GM18868 (cell line): Measurements from ENCODE around the gene PDXK.

ENCODE experiments used
- ATAC-seq: cut with Tn5 transposase; IDR thresholded peaks from one replicate; pipeline ENCODE4 v1.9.1; 2021; ENCODE audit warnings: mild to moderate bottlenecking, moderate library complexity; ENCODE audit not compliant: unreplicated experiment

PDXK gene

DNA sequence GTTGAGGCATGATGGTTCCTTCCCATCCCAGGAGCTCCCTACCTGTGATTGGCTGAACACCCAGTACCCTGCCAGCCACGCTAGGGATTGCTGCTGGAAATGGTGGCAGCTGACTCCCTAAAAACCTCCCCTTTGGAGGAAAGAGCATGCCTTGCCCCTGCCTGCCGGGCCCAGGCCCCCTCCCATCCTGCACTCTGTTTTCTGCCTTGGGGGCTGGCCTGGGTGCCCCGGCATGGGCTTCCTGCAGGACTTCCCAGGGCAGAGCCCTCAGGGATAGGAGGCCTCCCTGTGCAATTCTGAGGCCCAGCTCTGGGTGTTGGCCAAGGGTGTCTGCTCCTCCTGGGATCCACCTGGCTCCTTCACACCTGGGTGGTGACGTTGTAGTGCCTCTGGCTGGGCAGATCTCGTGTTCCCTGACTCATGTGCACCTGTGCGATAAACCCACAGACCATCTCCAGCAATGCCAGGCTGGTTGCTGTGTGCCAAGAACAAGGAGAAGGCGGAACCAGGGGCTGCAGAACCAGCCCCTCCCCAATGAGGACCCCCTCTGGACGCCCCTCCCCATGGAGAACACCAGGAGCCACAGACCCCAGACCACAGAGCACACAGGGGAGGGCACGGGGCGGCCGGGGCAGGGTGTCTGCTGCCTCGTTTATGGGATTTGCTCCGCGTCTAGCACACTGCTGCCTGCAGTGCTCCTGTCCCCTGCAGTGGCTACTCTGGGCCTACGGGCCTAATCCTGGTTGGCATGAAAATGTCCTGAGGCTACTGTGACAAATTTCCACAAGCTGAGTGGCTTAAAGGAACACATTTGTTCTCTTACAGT lies 43.6 kb downstream of the PDXK start:
- ATAC-seq, result no peak

DNA sequence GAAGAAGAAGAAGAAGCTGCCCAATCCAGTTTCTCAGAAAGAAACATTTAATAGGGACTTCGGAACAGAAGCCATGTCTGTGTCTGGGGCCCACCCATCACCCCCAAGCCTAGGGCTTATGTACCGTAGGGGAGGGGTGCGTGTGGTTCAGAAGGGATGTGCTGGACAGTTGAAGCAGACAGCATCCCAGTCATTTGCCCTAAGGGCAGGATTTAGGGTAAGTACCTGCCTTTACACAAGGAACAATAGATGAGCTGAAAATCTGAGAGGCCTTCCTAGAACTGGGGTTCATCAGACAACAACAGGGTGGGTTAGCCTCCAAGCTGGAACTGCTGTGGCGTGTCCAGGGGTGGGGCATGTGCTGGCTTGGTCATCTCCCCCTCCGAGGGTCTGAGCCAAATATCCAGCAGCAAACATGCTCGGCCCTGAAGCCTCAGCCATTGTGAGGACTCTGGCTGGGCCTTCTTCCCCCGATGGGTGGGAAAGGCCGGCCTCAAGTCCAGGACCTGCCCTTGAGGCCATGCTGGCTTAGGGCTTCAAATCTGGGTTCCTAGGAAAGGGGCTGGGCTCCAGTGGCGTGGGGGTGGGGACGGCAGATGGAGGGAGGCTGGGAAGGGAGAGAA lies 45.1 kb downstream of the PDXK start:
- ATAC-seq, result no peak

- no peak for ATAC-seq
Measured at GRCh38 chr21:43764576-43765495, 45.9 kb downstream of the PDXK start.

- ATAC-seq, result no peak
Measured at GRCh38 chr21:43766734-43767497, 48.0 kb downstream of the PDXK start.

- ATAC-seq, result no peak
Measured at GRCh38 chr21:43767498-43767983, 48.6 kb downstream of the PDXK start.

GRCh38 chr21:43767984-43768867 lies 49.3 kb downstream of the PDXK start:
- ATAC-seq, result no peak

GRCh38 chr21:43768868-43769167 lies 49.9 kb downstream of the PDXK start:
- no peak for ATAC-seq

- no peak for ATAC-seq
Measured at GRCh38 chr21:43769325-43769958, 50.5 kb downstream of the PDXK start.

DNA sequence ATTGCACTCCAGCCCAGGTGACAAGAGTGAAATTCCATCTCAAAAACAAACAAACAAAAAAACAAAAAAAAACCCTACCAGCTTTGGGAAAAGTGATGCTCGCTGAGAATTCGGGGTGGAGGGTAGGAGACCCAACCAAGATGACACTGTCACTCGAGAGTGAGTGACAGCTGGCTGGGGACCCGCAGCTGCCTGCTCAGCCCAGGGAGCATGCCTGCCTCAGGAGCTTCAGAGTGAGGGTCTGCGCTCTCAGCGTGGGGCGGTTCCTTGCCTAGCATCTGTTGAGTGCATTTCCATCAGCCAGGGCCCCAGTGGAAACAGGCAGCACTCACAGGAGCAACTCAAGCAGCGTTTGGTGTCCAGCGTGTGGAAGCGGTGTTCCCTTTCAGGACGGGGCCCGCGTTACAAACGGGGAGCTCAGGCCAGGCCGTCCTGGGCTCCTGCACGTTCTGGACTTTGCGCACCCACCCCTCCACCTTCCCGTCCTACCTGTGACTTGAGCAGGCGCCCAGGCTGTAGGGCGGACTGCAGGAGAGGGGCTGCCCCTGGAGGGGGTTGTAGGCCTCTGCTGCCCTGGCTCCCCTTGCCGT lies 51.2 kb downstream of the PDXK start:
- no peak for ATAC-seq

DNA sequence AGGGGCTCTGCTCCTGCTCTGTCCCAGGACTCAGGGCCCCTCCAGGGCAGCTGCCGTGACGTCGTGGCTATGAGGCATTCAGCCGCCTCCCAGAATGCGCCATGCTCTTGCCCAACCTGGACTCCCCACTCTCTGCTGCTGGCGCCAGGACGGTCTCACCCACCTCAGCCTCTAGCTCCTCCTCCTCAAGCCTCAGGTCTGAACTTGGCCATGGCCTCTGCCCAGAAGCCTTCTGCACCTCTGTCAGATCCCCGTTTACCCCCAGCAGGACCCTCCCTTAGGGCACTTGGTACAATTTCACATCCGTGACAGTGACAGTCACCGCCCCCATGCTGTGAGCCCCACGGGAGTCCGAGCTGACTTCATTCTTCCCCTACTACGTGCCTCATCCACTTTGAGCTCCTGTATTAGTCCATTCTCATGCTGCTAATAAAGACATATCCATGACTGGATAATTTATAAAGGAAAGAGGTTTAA lies 52.3 kb downstream of the PDXK start:
- no peak for ATAC-seq

GRCh38 chr21:43771698-43772424 lies 52.9 kb downstream of the PDXK start:
- ATAC-seq, result no peak

DNA sequence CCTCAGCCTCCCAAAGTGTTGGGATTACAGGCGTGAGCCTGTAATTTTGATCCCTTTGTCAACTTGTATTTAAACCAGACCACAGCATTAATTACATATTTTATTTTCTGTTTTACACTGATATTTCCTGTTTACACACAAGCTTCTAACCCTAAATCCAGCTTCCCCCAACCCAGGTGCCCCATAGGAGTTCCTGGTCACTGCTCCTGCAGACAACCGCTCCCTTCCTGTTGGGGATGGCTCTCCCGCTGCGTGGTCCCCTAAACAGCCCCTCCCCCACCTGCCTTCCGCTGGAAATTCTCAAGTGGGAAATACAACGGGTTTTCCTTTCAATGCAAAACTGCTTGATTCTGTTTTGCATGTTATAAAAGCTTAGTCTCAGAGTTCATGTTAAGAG lies 53.5 kb downstream of the PDXK start:
- ATAC-seq, result no peak

DNA sequence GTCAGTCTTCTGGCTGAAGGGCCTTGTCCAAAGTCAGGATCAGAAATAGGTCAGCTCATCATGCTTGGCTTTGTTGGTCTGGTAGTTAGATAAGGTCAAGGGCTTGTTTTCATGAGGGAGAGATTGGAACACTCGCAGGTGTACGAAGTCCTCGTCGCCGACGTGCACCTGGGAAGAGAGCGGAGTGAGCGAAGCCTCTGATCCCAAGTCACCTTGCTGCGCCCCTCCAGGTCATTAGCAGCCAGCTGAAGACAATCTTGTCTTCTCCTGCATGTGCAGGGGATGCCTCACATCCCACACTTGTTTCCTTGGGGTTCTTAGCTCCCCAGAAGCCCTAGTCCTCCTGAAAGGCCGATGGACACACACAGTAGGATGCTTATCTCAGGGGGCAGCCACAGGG lies 55.2 kb downstream of the PDXK start:
- no peak for ATAC-seq

GRCh38 chr21:43775190-43775589 lies 56.3 kb downstream of the PDXK start:
- ATAC-seq, result no peak

DNA sequence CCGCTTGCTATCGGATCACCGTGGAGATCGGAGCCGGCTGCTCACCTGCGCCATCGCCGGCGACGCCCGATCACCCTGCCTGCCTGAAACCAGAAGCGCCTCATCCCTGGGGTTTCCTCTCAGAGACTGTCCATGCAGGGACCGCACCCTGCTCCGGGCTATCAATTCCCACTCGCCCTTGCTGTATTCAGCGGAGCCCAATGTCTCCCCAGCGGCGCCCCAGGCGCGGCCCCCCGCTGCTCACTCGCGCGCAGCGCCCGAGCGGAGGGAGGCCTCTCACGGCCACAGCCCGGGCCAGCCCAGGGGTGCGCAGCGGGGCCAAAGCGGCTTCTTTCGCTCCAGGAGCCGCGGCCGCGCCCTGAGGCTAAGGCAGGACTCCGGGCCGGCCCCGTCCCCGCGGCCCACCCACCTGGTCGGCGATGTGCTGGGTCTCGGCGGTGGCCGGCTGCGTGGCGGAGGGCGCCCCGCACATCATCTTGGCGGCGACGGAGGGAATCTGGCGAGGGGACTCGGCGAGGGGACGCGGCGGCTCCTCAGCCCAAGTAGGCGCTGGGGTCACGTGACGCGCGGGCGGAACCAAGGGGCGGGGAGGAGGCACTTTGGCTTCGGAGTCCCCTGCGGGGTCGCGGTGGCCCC lies 57.0 kb downstream of the PDXK start, which contains the start of gene CSTB:
Gene CSTB (minus strand): TSS at position 514 of the 636 bp plus-strand sequence. CDS start 39 bp downstream, at position 475.
- ATAC-seq, result peak; percentile 69

- ATAC-seq, result no peak
Measured at GRCh38 chr21:43777953-43778352, 59.0 kb downstream of the PDXK start.
